NCI-H526 treated with DMSO at 0.1 percent for 48 hours (cell line): ENCODE measurements around the gene GBP7.

Source experiments
- DNase-seq: peaks from one replicate; lab custom pipeline; 2025; lab: John Stamatoyannopoulos, UW

The GBP7 gene

GRCh38 chr1:89114662-89115061, 61.1 kb downstream of the GBP7 start:
- no peak for DNase-seq

DNA sequence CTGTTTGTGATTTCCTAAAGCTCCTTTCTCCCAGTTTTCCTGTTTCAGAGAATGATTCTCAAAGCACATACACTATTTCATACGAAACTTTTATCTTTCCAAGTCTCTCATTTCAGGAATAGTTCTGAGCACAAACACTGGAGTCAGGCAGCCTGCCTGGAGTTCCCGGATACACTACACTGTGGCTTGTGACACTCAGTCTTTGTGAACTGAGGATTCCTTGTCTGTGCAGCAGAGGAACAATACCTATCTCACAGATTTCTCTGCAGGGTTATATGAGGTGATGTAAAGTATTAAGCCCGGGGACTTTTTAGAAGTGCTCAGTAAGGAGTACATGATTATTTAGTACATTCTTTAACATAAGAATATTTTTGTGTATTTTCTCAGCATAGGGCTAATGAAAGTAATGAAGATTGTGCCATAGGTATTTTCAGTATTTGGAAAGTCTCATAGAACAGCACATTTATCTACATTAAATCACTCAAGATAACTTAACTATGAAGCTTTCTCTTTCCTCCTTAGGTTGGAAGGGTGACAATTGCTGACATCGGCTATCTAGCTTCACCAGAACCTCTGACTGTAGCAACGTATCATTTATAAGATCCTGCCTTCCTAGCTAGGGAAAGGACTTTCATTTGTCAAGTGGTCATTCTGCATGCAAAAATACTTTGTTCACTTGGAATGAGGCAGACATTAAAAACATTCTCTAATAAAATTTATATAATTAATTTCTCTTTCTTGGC, 62.8 kb downstream of the GBP7 start:
- no peak for DNase-seq

- DNase-seq = no peak
These were observed 71.1 kb downstream of the GBP7 start for GRCh38 chr1:89104687-89105086.

DNA sequence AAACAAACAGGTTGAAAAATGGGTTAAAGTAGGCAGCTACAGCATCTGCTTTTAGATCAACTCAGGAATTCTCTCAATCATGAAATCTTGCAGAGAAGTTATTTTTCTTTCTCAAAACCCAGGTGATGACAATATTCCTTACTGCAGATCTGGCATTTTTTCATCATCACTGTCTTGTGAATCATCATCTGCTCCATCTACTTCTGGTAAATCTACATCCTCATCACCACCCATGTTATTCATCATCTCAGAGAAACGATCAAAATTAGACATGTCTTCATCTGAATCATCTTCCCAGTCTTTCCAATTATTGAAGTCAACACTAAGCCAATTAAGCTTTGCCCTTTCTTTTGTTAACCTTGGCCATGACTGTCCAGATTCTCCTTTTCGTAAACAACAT, 71.7 kb downstream of the GBP7 start:
- no peak for DNase-seq

DNA sequence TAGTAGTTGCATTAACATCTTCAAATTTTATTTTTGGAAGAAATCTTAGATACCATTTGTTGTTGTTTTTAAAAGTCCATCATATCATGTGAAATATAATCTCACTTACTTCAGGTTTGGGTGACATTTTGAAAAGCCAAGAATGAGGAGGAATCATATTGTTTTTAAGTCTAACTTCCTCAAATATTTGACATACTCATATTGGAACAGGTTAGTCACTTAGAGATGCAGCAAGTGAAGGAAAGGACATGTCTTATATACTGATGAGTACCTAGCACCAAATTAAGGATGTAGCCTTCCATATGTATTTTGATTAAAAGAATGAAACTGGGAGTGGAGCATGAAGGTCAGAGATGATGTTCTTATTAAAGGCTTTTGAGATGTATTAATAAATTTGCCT, 73.8 kb downstream of the GBP7 start:
- no peak for DNase-seq

DNA sequence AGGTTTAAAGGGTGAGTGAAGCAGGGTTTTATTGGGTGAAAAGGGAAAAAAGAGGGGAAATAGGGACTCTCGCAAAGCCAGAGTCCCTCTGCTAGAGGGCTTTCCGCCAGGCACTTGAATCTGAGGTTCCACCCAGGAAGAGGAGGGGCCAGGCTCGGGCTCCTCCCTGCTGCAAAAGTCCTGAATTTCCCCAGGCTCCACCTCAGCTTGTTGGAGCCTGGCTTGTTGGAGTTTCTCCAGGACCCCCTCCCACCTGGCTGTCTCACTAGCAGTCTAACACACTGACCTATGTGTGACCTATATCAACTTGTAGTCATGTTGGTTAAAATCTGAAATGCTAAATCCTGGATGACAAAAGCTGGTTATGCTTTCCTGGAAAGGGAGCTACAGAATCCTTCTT, 75.4 kb downstream of the GBP7 start:
- no peak for DNase-seq

DNA sequence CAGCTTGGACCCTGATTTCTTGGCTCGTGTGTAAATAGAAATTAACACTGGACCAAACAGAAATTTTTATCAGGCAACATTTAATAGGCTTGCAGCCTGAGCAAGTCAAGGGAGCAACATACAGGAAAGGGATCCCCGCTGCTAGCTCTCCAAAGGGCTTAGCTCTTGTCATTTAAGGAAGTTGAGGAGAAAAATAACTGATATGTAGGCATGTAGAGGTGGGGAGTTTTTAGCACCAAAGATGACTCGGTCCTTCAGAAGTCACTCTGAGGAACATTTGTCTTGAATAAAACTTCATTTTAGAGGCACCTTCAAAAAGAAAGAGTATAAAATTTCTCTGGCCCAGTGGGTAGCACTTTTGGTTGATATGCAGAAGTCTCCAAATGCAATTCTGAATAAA, 76.9 kb downstream of the GBP7 start:
- no peak for DNase-seq

GRCh38 chr1:89095737-89096136, 80.1 kb downstream of the GBP7 start:
- no peak for DNase-seq

- DNase-seq = no peak
These were observed 85.8 kb downstream of the GBP7 start for GRCh38 chr1:89089962-89090361.

GRCh38 chr1:89088572-89088971, 87.2 kb downstream of the GBP7 start:
- DNase-seq = no peak

DNA sequence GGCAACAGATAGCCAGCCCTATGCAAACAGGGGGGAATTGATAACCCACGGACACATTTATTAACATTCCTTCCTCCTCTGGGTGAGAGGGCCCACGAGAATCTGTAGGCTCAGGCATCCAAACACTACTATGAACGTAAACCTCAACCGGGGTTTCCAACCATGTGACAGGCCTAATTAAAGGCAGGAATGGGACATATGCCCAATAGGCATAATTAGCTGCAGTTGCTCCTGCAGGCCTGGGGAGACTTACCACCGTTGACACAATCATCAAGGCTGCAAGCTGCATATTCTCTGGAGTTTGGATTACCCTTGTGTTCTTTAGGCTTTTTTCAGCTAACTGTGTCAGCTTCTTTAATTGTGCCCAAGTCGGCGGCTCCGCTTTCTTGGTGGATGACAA, 88.6 kb downstream of the GBP7 start:
- DNase-seq = no peak

- DNase-seq = no peak
These were observed 90.0 kb downstream of the GBP7 start for GRCh38 chr1:89085781-89086180.
